ENCODE results near the gene EVI5.
A peak's percentile ranks its signal among the peaks of the same experiment; 100 is the strongest.
"Not testable (repeated sequence)": the region's sequence is repeated elsewhere in the genome, so short reads cannot be mapped to it uniquely, and the experiment has no call there.

The EVI5 gene

DNA sequence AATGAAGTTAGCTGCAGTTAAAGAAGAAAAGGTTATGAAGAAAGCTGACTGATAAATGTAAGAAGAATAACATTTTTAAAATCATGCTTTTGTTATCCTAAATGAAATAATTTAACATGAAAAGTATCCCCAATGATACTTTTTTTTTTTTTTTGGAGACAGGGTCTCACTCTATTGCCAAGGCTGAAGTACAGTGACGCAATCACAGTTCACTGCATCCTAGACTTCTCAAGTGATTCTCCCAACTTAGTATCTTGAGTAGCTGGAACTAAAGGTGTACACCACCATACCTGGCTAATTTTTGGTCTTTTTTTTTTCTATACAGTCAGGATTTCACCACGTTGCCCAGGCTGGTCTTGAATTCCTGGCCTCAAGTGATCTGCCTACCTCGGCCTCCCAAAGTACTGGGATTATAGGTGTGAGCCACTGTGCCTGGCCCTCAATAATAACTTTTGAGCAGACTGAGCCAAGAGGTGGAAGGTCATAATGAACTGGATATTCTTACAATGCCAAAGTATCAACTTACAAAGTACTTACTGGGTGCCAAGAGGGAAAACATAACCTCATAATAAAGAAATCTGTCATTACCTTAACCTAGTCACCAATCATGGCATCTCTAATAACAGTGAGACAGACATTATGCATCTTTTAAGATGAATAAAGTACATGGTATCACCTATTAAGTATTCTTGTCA lies 94.5 kb downstream of the EVI5 start:
- no peak for DNase-seq (ENCODE audit: low read depth)

GRCh38 chr1:92679980-92680379 lies 104.9 kb downstream of the EVI5 start:
- DNase-seq (ENCODE audit: low read depth), result no peak

DNA sequence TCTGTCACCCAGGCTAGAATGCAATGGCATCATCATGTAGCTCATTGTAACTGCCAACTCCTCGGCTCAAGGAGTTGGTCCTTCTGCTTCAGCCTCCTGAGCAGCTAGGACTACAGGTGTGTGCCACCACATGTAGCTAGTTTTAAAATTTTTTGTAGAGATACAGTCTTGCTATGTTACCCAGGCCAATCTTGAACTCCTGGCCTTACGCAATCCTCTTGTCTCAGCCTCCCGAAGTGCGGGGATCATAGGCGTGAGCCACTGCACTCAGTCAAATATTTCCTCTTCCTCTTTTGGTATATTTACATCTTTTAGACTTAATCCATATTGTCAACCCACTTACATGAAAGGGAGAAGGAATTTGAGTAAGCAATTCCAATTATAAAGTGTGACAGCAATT lies 121.1 kb downstream of the EVI5 start:
- no peak for DNase-seq (ENCODE audit: low read depth)

DNA sequence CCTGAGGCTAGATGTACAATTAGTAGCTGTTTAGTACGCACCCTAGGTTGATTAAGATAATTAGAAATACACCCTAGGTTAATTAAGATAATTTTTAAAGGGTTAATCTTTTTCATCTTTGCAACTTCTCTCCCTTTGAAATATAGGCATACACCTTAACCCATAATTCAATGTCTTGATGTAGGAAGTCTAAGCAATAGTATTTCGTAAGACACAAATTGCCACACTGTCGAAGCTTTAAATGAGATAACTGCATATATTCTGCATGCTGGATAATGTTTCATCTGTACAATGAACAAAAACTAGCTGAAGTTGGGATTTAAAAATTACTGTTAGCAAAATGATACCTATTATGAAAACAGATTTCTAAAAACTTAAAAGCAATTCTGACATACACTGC lies 122.9 kb downstream of the EVI5 start:
- no peak for DNase-seq (ENCODE audit: low read depth)

DNA sequence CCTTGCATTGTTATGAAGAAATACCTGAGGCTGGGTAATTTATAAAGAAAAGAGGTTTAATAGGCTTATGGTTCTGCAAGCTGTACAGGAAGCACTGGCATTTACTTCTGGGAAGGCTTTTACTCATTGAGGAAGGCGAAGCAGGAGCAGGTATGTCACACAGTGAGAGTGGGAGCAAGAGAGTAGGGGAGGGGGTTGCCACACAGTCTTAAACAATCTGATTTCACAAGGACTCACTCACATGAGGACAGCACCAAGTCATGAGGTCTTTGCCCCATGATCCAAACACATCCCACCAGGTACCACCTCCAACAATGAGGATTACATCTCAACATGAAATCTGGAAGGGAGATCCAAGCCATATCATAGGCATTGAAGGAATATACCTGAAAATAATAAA lies 127.2 kb downstream of the EVI5 start:
- DNase-seq (ENCODE audit: low read depth), result no peak

DNA sequence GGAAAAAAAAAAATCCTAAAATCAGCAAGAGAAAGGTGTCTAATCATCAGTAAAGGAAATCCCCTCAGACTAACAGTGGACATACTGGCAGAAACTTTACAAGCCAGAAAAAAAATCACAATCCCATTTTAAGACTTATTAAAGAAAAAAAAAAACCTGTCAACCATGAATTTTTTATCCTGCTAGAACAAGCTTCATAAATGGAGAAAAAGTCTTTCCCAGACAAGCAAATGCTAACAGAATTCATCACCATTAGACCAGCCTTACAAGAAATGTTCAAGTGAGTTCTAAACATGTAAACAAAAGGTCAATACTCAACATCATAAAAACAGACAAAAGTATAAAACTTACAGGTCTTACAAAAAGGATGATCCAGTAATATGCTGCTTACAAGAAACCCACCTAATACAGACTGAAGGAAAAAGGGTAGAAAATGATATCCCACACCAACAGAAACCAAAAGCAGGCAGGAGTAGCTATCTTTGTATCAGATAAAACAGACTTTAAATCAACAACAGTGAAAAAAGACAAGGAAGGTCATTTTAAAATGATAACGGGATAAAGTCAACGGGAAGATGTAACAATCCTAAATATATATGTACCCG lies 129.6 kb downstream of the EVI5 start:
- no peak for DNase-seq (ENCODE audit: low read depth)

DNA sequence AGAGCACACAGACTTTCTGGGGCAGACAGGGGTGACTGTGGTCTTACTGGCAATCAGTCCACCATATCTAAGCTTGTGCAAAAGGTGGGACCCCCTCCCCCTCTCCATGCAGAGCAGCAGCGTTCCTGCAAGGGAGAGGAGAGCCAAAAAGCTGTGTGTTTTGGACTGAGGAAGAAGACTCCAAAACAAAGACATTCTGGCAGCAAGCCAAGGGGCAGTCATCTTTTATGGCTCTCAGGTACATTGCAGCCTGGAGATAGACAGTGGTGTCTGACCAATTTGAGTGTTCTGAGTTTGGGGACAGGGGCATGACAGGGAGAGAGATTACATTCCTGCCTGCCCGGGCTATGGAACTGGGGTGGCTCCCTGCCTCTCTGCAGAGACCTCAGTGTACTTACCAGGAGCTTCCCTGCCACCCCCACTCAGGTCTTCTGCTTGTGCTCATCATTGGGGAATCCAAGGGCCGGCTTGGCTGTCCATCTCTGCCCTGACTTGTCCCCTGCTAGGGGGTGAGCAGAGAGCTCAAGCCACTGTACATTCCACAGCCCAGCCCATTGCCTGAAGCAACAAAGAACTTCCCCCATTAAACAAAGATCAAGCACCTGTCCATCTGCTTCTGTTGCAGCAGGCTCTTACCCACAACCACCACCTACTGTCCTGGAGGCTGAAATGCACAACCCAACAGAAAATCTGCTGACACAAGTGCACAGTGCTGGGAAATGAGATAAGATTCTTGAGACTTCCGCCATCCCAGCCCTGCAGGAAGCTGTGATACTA lies 131.1 kb downstream of the EVI5 start:
- no peak for DNase-seq (ENCODE audit: low read depth)

DNA sequence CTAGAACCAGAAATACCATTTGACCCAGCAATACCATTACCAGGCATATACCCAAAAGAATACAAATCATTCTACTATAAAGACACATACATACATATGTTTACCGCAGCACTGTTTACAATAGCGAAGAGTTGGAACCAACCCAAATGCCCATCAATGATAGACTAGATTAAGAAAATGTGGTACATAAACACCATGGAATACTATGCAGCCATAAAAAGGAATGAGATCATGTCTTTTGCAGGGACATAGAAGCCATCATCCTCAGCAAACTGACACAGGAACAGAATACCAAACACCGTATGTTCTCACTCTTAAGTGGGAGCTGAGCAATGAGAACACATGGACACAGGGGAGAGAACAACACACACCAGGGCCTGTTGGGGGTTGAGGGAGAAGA lies 144.2 kb downstream of the EVI5 start:
- not testable (repeated sequence) for DNase-seq (ENCODE audit: low read depth)

GRCh38 chr1:92638498-92638897 lies 146.4 kb downstream of the EVI5 start:
- no peak for DNase-seq (ENCODE audit: low read depth)

DNA sequence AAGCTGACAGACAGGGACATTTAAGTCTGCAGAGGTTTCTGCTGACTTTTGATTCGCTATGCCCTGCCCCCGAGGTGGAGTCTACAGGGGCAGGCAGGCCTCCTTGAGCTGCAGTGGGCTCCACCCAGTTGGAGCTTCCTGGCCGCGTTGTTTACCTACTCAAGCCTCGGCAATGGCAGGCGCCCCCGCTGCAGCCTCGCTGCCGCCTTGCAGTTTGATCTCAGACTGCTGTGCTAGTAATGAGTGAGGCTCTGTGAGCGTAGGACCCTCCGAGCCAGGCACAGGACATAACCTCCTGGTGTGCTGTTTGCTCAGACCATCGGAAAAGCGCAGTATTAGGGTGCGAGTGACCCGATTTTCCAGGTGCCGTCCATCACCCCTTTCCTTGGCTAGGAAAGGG lies 149.7 kb downstream of the EVI5 start:
- not testable (repeated sequence) for DNase-seq (ENCODE audit: low read depth)

DNA sequence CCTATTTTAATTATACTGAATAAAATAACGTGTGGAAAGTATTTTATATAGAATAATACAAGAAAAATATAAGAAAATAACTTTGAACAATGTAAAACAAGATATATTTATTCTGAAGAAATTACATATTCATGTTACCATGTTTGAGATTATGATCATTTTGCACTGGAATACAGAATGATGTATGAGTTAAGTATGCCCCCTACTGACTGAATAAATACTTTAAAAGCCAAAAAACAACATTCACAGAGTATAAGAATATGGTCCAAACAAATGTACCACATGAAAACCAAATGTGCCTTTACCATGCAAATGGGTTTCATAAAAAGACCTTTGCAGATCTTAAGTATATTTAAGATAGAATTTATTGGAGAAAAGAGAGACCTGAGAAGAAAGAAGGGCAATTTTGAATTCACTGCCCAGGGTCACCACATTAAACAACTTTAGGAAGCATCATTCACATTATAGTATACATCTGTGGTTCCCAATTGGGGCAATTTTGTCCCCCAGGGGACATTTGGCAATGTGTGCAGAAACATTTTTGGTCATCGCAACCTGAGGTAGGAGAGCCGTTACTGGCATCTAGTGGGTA lies 161.6 kb downstream of the EVI5 start:
- peak; percentile 1 for DNase-seq (ENCODE audit: low read depth)

- no peak for DNase-seq (ENCODE audit: low read depth)
These were observed 165.3 kb downstream of the EVI5 start for GRCh38 chr1:92619466-92620189.

GRCh38 chr1:92601044-92601443 lies 183.9 kb downstream of the EVI5 start:
- DNase-seq (ENCODE audit: low read depth), result no peak

GRCh38 chr1:92599184-92599583 lies 185.7 kb downstream of the EVI5 start:
- DNase-seq (ENCODE audit: low read depth), result no peak

DNA sequence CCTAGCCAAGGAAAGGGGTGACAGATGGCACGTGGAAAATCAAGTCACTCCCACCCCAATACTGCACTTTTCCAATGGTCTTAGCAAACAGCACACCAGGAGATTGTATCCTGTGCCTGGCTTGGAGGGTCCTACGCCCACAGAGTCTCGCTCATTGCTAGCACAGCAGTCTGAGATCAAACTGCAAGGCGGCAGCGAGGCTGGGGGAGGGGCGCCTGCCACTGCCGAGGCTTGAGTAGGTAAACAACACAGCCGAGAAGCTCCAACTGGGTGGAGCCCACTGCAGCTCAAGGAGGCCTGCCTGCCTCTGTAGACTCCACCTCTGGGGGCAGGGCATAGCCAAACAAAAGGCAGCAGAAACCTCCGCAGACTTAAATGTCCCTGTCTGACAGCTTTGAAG lies 195.5 kb downstream of the EVI5 start:
- DNase-seq (ENCODE audit: low read depth), result not testable (repeated sequence)

DNA sequence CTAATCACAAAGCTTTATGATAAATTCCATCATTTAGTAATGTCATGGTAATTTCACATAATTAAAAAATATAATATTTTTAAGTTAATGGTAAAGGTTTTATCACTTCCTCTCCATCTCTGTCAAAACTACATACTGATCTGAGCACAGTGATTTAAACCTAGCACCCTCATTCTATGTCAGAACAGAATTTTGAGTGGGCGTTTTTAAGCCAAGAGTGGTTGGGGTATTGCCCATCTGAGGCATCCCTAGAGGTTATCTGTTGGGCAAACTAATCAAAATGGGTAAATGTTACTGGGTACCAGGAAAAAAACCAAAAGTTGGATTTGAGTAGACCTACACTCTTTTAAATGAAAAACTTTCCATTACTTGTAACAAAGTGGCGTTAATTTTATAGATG lies 197.5 kb downstream of the EVI5 start:
- no peak for DNase-seq (ENCODE audit: low read depth)

- no peak for DNase-seq (ENCODE audit: low read depth)
These were observed 199.1 kb downstream of the EVI5 start for GRCh38 chr1:92585831-92586230.

GRCh38 chr1:92584810-92585209 lies 200.1 kb downstream of the EVI5 start:
- not testable (repeated sequence) for DNase-seq (ENCODE audit: low read depth)

DNA sequence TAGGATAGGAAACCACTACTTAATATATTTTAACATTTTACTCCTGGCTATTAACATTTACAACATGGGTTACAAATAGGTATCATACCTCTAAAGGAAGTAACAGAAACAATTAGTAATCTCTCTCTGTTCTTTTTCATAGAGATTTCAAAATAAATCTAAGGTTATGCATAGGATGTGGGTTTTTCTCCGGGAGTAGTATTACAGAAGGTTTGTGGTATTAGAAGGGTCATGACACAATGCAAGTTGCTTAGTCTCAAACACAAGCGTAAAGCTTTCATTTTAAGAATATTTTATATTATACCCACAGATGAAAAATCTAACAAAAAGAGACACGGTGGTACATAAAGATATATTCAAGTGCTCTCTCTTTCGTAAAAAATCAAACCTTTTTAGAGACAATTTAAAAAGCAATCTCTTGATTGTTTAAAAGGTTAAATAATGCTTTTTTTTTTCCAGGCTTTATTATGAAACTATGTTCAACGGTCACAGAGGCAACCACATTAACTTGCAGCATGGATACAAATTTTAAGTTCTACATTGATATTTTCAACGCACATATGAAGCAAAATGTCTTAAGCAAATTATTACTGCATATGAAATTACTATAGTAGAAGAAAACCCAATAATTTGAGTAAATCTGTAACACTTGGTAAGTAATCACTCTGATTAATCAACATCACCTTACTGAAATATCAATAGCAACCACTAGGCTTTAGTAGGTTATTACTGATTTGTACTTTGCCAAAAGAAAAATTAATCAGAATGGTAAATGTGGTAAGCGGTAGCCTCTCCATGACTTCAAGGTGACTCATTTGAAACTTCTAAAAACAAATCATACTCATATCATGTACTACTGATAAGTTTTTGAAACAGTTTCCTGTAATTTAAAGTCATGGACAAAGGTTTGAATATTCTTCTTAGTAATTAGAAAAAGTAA lies 200.8 kb downstream of the EVI5 start:
- DNase-seq (ENCODE audit: low read depth), result peak; percentile 69

GRCh38 chr1:92577261-92577895 lies 207.5 kb downstream of the EVI5 start:
- DNase-seq (ENCODE audit: low read depth), result no peak

- DNase-seq (ENCODE audit: low read depth), result no peak
These were observed 209.8 kb downstream of the EVI5 start for GRCh38 chr1:92575123-92575522.
